Measurements from ENCODE around the gene UBE2E1.
"Not testable (repeated sequence)": the region's sequence is repeated elsewhere in the genome, so short reads cannot be mapped to it uniquely, and the experiment has no call there.

UBE2E1 gene

DNA sequence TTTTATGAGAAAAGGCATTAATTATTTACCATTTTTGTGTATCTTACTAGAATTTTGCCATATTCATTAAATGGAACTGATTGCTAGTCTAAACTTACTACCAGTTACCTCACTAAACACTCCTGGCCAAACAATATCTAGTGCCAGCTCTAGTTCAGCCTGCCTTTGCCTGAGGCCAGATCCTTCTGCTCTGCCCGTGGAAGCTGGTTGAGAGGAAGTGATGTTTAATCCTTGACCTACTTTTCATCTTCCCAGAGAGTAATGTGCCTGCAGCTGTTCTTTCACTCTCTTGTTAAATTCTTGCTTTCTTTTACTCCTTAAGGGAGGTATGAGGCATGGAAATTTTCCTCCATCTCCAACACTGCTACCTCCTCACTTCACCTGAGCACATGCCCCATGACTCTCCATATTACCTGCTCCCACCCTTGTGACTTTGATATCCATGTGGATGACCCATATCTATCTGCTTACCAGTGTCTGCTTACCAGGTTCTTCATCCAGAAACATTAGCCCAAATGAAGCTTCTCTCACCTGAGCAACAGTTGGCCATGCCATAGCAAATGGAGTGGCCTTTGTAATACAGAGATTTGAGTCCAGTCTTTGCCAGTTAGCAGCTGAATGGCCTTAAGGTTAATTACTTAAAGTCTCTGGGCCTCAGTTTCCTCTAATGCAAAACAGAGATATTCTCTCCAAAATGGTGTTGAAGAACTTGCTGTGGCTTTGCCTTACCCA is 53.4 kb downstream of the UBE2E1 start:
- no peak for DNase-seq

DNA sequence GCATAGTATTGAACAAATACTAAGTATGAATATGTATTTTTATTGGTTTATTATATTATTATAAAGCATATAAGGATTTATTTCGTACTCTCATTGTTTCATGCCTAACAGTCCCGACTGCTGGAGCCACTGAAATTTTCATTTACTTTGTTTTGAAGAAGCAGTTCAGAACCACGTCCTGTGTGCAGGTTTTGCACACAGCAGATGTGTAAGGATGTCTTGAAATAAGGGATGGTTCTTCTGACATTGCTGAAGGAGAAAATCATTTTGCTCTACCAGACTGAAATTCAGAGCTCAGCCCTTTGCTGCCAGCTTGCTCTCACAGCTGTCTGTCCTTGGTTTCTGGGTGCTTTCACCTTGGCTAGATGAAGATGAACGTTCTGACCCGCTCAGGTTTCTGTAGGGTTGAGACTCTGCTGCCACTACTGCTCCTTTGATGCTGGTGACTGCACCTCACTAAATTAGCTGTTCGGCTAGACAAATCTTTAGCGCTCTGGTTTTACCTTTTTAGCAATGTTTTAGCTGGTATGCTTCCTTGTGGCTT is 54.2 kb downstream of the UBE2E1 start:
- no peak for DNase-seq

- no peak for DNase-seq
These were observed 55.9 kb downstream of the UBE2E1 start for GRCh38 chr3:23861689-23862088.

DNA sequence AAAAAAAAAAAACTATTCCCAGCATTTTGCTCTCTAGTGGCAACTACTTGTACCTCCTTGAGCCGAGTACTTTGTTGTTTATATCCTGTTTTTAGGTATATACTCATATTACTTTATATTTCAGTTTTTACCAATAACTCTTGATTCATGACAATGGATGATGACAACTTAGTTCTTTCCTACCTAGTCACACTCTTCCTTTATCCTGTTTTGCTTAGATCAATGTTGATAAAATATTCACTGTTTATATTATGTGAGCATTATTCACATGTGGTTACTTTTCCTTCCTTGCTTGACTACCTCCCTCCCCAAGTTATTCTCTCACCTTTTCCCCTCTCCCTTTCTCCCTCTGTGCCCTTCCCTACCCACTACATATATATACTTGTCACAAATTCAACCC is 57.3 kb downstream of the UBE2E1 start:
- DNase-seq: no peak

DNA sequence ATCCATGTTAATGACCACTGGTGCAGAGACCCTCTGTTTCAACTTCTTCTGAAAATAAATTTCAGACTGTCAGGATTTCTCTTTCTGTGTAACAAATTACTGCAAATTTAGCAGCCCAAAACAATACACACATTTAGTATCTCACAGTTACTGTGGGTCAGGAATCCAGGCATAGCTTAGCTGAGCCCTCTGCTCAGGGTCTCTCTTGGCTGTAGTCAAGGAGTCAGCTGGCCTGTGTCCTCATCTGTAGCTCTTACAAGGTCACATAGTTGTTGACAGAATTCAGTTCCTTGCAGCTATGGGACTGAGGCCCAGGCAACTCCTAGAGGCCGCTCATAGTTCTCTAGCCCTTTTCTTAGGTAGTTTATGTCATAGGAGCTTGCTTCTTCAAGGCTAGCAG is 59.2 kb downstream of the UBE2E1 start:
- DNase-seq: no peak

DNA sequence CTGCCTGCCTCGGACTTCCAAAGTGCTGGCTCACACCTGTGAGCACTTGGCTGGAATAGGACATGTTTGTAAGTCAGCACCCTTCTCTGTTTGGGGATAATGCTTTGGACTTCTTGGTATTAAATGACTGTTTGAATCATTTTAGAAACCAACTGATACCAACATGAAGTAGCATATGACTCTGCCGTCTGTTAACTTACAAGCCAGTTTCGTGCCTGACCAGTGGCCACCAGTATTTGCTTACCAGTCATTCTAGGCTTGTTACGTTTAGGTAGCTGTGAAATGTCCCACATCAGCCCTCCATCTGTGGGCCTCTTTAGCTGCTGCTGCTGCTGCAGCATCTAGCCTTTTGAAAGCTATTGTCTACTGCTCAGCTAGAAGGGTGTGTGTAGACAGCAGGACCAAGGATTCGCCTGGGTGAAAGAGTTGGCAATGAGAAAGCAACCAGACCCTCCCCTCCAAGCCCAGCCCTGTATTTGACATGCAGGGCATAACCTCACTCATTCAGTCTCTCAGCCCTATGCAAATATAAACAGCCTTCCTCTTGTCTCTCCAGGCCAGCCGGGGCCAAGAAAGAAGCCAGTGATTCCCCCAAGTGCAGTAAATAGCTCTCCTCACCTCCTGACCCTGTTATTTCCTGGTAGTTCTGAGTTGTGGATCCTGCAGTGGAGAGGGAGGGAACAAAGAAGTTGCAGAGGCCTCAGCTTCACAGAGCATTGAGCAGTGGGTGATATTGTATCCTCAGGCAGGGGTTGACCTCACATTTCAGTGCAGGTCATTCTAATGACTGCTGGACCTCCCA is 60.0 kb downstream of the UBE2E1 start:
- no peak for DNase-seq

- DNase-seq: no peak
These were observed 61.6 kb downstream of the UBE2E1 start for GRCh38 chr3:23867400-23867799.

DNA sequence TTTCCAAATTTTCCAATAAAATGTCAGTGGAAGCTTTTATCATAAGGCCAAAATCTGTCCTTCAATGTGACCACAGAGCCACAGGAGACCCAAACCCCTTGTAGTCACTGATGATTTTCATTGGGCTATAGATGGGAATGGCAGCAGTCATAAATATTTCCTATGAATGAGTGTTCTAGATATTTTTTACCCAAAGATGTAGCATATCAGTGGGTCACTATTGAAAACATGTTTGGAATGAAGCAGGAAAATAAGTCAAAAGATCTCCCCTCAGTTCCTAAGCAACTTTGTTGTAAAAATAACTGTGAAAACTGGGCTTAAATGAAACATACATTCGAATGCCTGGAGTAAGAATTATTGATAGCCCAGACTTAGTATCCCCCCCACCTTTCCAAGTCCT is 62.1 kb downstream of the UBE2E1 start:
- DNase-seq: no peak

DNA sequence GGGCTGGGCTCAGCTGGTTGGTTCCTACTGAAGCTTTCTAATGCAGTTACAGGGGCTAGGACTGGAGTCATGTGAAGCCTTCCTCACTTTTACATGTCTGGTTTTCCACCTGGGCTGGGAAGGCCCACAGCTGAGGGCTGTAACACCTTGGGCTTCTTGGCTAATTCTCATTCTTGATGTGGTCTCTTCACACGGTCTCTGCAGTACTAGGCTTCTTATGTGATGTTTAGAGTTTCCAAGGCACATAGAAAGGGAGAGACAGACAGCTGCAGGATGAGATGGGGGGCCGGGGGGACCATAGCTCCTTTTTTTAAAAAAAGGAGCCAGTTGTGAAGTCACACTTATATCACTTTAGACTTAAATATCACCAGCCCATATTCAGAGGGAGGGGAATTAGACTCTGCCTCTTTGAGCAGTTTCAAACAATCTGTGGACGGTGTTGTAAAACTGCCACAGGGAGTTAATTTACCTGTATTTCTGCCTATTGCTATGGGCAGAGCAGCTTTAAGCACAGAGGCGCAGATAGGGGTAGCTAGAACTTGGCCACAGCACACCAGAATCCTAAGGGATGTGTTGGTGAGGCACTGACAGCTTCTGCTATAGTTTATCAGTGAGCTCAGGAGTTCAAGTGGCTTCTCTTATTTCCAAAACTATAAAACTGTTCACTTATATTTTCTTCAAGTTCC is 64.4 kb downstream of the UBE2E1 start:
- DNase-seq: no peak

- not testable (repeated sequence) for DNase-seq
These were observed 64.9 kb downstream of the UBE2E1 start for GRCh38 chr3:23870663-23871043.

DNA sequence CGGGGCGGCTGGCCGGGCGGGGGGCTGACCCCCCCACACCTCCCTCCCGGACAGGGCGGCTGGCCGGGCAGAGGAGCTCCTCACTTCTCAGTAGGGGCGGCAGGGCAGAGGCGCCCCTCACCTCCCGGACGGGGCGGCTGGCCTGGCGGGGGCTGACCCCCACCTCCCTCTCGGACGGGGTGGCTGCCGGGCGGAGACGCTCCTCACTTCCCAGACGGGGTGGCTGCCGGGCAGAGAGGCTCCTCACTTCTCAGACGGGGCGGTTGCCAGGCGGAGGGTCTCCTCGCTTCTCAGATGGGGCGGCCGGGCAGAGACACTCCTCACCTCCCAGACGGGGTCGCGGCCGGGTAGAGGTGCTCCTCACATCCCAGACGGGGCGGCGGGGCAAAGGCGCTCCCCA is 65.6 kb downstream of the UBE2E1 start:
- not testable (repeated sequence) for DNase-seq

DNA sequence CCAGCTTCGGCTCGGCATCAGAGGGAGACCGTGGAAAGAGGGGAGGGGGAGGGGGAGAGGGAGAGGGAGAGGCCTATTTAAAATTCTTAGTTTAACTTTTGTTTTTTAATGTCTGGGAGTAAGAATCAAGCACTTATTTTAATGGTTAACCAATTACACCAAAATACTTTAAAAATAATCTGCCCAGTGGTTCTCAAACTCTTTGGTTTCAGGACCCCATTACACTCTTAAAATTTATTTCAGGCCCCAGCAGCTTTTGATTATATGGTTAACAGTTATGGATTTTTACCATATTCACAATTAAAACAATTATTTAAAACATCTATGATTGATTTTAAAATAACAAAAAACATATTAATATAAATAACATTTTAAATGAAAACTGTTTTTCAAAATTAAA is 66.6 kb downstream of the UBE2E1 start:
- DNase-seq: no peak

GRCh38 chr3:23873941-23874340 is 68.2 kb downstream of the UBE2E1 start:
- DNase-seq: no peak

DNA sequence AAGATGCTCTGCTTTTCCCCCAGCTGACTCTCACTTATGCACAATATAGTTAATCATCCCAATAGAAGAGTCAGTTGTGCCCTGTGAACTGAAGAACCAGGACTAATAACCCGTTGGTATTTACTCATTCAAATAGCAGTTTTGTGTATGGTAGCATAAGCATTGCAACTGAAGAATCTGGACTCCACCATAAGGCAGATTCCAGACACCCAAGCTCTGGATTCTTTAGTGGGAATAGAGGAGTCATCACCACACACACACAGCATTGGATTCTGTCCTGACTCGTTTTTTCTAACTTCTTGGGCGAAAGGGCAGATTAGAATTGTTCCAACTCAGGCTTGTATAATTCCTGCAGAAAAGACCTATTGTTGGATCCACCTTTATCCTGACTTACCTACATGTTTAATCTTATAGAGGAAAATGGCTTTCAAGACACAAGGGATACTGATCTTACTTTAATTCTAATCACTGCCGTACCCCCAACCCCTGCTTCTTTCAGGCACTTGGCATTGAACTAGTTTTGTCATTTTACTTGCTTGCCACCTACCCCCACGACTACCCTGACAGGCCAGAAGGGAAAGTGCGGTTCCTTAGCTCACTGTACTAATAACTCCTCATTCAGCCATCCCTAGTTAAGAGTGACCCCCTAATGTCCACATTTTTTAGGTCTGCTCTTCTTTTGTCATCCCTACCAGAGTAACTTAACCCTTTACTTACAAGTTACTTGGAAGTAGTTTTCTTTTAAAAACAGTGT is 68.8 kb downstream of the UBE2E1 start:
- no peak for DNase-seq

- no peak for DNase-seq
These were observed 69.5 kb downstream of the UBE2E1 start for GRCh38 chr3:23875113-23875725.

GRCh38 chr3:23876923-23877322 is 71.2 kb downstream of the UBE2E1 start:
- DNase-seq: no peak

- no peak for DNase-seq
These were observed 71.7 kb downstream of the UBE2E1 start for GRCh38 chr3:23877329-23877980.

DNA sequence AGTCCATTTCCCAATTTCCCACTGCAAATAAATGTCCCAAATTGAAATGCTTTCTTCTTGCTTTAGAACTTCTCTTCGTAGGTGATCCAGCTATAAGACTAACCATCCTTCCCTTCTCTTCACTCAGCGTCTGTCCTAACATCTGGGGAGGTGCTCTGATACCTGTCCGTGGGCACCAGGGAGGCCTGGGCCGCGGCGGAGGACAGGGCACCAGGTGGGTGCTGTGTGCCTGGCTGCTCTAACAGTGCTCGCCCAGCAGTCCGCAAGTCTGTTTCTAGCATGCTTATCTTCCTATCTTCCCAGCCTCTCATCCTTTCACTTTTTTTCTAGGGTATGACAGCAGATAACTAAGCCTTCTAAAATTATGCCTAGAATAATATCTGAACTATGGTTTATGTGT is 73.7 kb downstream of the UBE2E1 start:
- no peak for DNase-seq

GRCh38 chr3:23880703-23881339 is 75.1 kb downstream of the UBE2E1 start:
- no peak for DNase-seq

DNA sequence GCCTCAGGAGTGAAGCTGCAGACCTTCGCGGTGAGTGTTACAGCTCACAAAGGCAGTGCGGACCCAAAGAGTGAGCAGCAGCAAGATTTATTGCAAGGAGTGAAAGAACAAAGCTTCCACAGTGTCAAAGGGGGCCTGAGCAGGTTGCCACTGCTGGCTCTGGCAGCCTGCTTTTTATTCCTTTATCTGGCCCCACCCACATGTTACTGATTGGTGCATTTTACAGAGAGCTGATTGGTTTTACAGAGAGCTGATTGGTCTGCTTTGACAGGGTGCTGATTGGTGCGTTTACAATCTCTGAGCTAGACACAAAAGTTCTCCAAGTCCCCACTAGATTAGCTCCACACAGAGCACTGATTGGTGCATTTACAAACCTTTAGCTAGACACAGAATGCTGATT is 76.2 kb downstream of the UBE2E1 start:
- not testable (repeated sequence) for DNase-seq

- no peak for DNase-seq
These were observed 76.7 kb downstream of the UBE2E1 start for GRCh38 chr3:23882487-23882918.
